Liver (tissue), 9 donors: ENCODE results near the gene ANP32B. TPM values are rescaled to one million over a fixed set of nuclear protein-coding genes. Genes with fewer than 3 reads are reported as not detected.
A peak's percentile ranks its signal among the peaks of the same experiment; 100 is the strongest.

ENCODE experiments used
- DNase-seq: peaks from one replicate; pipeline ENCODE4 v3.0.0-alpha.2; 2017; ENCODE audit warnings: low spot score
- H3K27ac ChIP-seq, 2 donors: one replicate each; pipeline ENCODE4 v1.7.0; 2013; ENCODE audit warnings: inconsistent platforms in 2 of 2, low read length in 2 of 2, control low read depth in 1 of 2, low read depth in 1 of 2, mild to moderate bottlenecking in 1 of 2
- H3K27me3 ChIP-seq, 4 donors: one replicate each; pipeline versions ENCODE4 v1.6.1 to v1.7.0; 2013; ENCODE audit warnings: low read length in 3 of 4, inconsistent platforms in 1 of 4, mild to moderate bottlenecking in 1 of 4, moderate library complexity in 1 of 4; ENCODE audit not compliant: control insufficient read depth in 4 of 4, insufficient read depth in 4 of 4
- H3K36me3 ChIP-seq, 4 donors: one replicate each; pipeline versions ENCODE4 v1.6.1 to v1.7.0; 2013; ENCODE audit warnings: low read length in 3 of 4, mild to moderate bottlenecking in 3 of 4, low read depth in 1 of 4, moderate library complexity in 1 of 4; ENCODE audit not compliant: control insufficient read depth in 4 of 4, insufficient read depth in 3 of 4
- H3K4me1 ChIP-seq, 4 donors: one replicate each; pipeline versions ENCODE4 v1.6.1 to v1.7.0; 2013; ENCODE audit warnings: low read length in 3 of 4, mild to moderate bottlenecking in 3 of 4, moderate library complexity in 1 of 4; ENCODE audit not compliant: control insufficient read depth in 4 of 4, insufficient read depth in 4 of 4
- H3K4me3 ChIP-seq, 3 donors: one replicate each; pipeline versions ENCODE4 v1.6.1 to v1.7.0; 2013; ENCODE audit warnings: low read length in 3 of 3, control low read depth in 1 of 3, low read depth in 1 of 3, mild to moderate bottlenecking in 1 of 3
- H3K9ac ChIP-seq, 2 donors: one replicate each; pipeline ENCODE4 v1.7.0; 2013; ENCODE audit warnings: low read length in 2 of 2, mild to moderate bottlenecking in 2 of 2, moderate library complexity in 2 of 2, control low read depth in 1 of 2, low read depth in 1 of 2
- H3K9me3 ChIP-seq, 4 donors: one replicate each; pipeline versions ENCODE4 v1.6.1 to v1.7.0; 2013; ENCODE audit warnings: low read length in 3 of 4; ENCODE audit not compliant: control insufficient read depth in 4 of 4
- FOXA2 ChIP-seq: IDR thresholded peaks from 2 replicates; pipeline ENCODE4 v1.6.1; 2016; ENCODE audit warnings: antibody characterized with exemption
- GABPA ChIP-seq, 2 donors: IDR thresholded peaks in 1 of 2; conservative IDR thresholded peaks in 1 of 2; 2 replicates each; pipeline ENCODE4 v1.6.1; 2016; ENCODE audit warnings: antibody characterized with exemption in 2 of 2, mild to moderate bottlenecking in 1 of 2, moderate library complexity in 1 of 2
- HNF4G ChIP-seq: IDR thresholded peaks from 2 replicates; pipeline ENCODE4 v1.6.1; 2016; ENCODE audit warnings: antibody characterized with exemption
- JUND ChIP-seq, 2 donors: IDR thresholded peaks; 2 replicates each; pipeline ENCODE4 v1.6.1; 2016; ENCODE audit warnings: antibody characterized with exemption in 2 of 2
- MAX ChIP-seq: IDR thresholded peaks from 2 replicates; pipeline ENCODE4 v1.6.1; 2016; ENCODE audit warnings: antibody characterized with exemption
- NR2F2 ChIP-seq: IDR thresholded peaks from 2 replicates; pipeline ENCODE4 v1.6.1; 2016; ENCODE audit warnings: antibody characterized with exemption
- RAD21 ChIP-seq, 2 donors: IDR thresholded peaks; 2 replicates each; pipeline ENCODE4 v1.6.1; 2016; ENCODE audit warnings: antibody characterized with exemption in 2 of 2, mild to moderate bottlenecking in 2 of 2
- RXRA ChIP-seq, 2 donors: IDR thresholded peaks; 2 replicates each; pipeline ENCODE4 v1.6.1; 2017 to 2018; ENCODE audit warnings: antibody characterized with exemption in 2 of 2, mild to moderate bottlenecking in 1 of 2
- TAF1 ChIP-seq: conservative IDR thresholded peaks from 2 replicates; pipeline ENCODE4 v1.6.1; 2016; ENCODE audit warnings: antibody characterized with exemption, mild to moderate bottlenecking
- YY1 ChIP-seq: IDR thresholded peaks from 2 replicates; pipeline ENCODE4 v1.6.1; 2016; ENCODE audit warnings: antibody characterized with exemption, mild to moderate bottlenecking
- WGBS: extraction: QIAGEN DNeasy Blood & Tissue Kit; methylation state at CpG from one replicate; pipeline ENCODE4 v1.1.7; 2013; 5-methylcytosine and 5-hydroxymethylcytosine counted together
- polyA plus RNA-seq, 2 donors: library from polyadenylated mRNA; stranded (reverse) in 1 of 2; unstranded in 1 of 2; fragments of 200-250 nt in 1 of 2; fragments of >200 nt in 1 of 2; fragmentation: Nextera tagmentation in 1 of 2; extraction: Ambion mirVana in 1 of 2; gene quantifications; one replicate each; pipeline versions ENCODE4 v1.2.1 to v1.2.3, GENCODE V29; 2013 to 2015
- total RNA-seq, 2 donors: library from RNA; depleted of rRNA; stranded (reverse); fragments of >200 nt; gene quantifications; one replicate each; pipeline ENCODE4 v1.2.3, GENCODE V29; 2014
- TF ChIP-seq, protein P1 (sequence below): IDR thresholded peaks from 2 replicates; pipeline ENCODE4 v1.6.1; 2016; ENCODE audit warnings: antibody characterized with exemption
- TF ChIP-seq, protein P2 (sequence below): IDR thresholded peaks from 2 replicates; pipeline ENCODE4 v1.6.1; 2016; ENCODE audit warnings: antibody characterized with exemption
- donor health status: healthy.
- donor health status: healthy.
- donor health status: healthy.
- donor health status: healthy.
- donor health status: healthy.

Gene ANP32B
- total and polyA plus RNA-seq, 4 donors: 4.0 to 39.4 (median 27.0) TPM

DNA sequence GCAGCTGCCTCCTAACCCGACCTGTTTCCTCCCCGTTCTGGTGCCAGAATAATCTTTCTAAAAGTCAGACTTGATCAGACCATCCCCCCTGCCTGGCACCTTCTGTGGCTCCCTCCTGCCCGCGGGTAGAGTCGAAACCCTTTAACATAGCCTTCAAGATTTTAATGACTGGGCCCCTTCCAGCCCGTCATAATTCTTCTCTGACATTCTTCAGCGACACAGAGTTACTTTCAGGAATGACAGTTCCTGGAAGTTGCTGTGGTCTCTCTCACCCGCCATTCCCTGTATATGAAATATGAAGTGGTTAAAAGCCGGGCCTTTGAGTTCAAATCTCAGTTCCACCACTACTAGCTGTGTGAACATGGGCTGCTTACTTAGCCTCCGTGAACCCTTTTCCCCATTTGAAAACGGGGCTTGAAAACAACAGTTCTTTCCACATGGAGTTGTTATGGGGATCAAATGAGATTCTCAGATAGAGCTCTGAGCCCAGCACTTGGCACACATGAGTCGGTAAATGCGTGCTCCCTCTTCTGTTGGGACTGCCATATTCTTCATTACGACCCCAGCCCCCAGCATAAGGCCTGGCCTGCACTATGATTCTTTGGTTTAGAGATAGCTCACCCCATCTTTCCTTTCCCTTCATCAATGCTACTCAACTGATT is 74.1 kb downstream of the ANP32B start:
- Histone ChIP-seq H3K4me3 (peak overlapping the region; percentile 77 to 87 (median 87)), H3K27me3 (no peaks in the 10 kb centered on the region), H3K36me3 (peaks cover 2 to 8% (median 7%) of the 10 kb centered on the region in 4 donors), H3K27ac (peak overlapping the region; percentile 87 to 88), H3K9ac (peak overlapping the region; percentile 57 to 67), H3K4me1 (peaks cover 0 to 13% (median 3%) of the 10 kb centered on the region in 4 donors), H3K9me3 (no peaks in the 10 kb centered on the region)
- 5% methylated on average over 14 of the region's 14 CpGs for WGBS
- TF ChIP-seq RXRA (IDR thresholded peaks at IDR 0.05): no peak
- TF ChIP-seq GABPA (IDR thresholded peaks at IDR 0.05 in 1 of 2, conservative IDR thresholded peaks at IDR 0.05 in 1 of 2): no peak
- no peak for TF ChIP-seq JUND (IDR thresholded peaks at IDR 0.05)
- no peak for TF ChIP-seq FOXA2
- TF ChIP-seq, protein P1, sequence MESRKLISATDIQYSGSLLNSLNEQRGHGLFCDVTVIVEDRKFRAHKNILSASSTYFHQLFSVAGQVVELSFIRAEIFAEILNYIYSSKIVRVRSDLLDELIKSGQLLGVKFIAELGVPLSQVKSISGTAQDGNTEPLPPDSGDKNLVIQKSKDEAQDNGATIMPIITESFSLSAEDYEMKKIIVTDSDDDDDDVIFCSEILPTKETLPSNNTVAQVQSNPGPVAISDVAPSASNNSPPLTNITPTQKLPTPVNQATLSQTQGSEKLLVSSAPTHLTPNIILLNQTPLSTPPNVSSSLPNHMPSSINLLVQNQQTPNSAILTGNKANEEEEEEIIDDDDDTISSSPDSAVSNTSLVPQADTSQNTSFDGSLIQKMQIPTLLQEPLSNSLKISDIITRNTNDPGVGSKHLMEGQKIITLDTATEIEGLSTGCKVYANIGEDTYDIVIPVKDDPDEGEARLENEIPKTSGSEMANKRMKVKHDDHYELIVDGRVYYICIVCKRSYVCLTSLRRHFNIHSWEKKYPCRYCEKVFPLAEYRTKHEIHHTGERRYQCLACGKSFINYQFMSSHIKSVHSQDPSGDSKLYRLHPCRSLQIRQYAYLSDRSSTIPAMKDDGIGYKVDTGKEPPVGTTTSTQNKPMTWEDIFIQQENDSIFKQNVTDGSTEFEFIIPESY: no peak
- TF ChIP-seq RAD21 (IDR thresholded peaks at IDR 0.05): no peak
- TF ChIP-seq MAX: no peak
- TF ChIP-seq YY1: peak; percentile 54
- no peak for DNase-seq

GRCh38 chr9:98062161-98062560 is 79.0 kb downstream of the ANP32B start:
- H3K27me3 ChIP-seq: no peaks in the 10 kb centered on the region
- H3K9ac ChIP-seq: no peak overlapping the region
- no peak overlapping the region for H3K4me3 ChIP-seq
- 92% methylated on average over 3 of the region's 3 CpGs for WGBS
- peaks cover 10 to 28% (median 13%) of the 10 kb centered on the region in 4 donors for H3K36me3 ChIP-seq
- H3K4me1 ChIP-seq: peaks cover 0 to 17% (median 3%) of the 10 kb centered on the region in 4 donors
- no peak overlapping the region for H3K27ac ChIP-seq
- no peak for DNase-seq
- no peaks in the 10 kb centered on the region for H3K9me3 ChIP-seq
- TF ChIP-seq HNF4G (no peak), JUND (IDR thresholded peaks at IDR 0.05) (no peak), NR2F2 (no peak), TAF1 (no peak)
- TF ChIP-seq, protein P2, sequence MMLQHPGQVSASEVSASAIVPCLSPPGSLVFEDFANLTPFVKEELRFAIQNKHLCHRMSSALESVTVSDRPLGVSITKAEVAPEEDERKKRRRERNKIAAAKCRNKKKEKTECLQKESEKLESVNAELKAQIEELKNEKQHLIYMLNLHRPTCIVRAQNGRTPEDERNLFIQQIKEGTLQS: no peak
- TF ChIP-seq, protein P1: no peak
